HL-60 (cell line): ENCODE data around the gene PDE4B.

Source experiments
- CTCF ChIP-seq: IDR thresholded peaks from one replicate; pipeline ENCODE4 v1.5.1; 2011; ENCODE audit warnings: low read length, control low read depth, inconsistent platforms; ENCODE audit not compliant: insufficient read depth
- GABPA ChIP-seq: IDR thresholded peaks from 2 replicates; pipeline ENCODE4 v1.6.1; 2012; ENCODE audit warnings: low read depth
- POLR2AphosphoS5 ChIP-seq: IDR thresholded peaks from 2 replicates; pipeline ENCODE4 v1.6.1; 2012; ENCODE audit warnings: low read depth
- SPI1 ChIP-seq: IDR thresholded peaks from 2 replicates; pipeline ENCODE4 v1.6.1; 2012; ENCODE audit warnings: low read depth, mild to moderate bottlenecking, borderline replicate concordance
- TF ChIP-seq, protein P1 (sequence below): IDR thresholded peaks from 2 replicates; pipeline ENCODE4 v1.6.1; 2012; ENCODE audit warnings: low read depth; ENCODE audit not compliant: insufficient replicate concordance

- TF ChIP-seq CTCF (no peak), POLR2AphosphoS5 (no peak), GABPA (no peak), SPI1 (no peak)
- TF ChIP-seq, protein P1, sequence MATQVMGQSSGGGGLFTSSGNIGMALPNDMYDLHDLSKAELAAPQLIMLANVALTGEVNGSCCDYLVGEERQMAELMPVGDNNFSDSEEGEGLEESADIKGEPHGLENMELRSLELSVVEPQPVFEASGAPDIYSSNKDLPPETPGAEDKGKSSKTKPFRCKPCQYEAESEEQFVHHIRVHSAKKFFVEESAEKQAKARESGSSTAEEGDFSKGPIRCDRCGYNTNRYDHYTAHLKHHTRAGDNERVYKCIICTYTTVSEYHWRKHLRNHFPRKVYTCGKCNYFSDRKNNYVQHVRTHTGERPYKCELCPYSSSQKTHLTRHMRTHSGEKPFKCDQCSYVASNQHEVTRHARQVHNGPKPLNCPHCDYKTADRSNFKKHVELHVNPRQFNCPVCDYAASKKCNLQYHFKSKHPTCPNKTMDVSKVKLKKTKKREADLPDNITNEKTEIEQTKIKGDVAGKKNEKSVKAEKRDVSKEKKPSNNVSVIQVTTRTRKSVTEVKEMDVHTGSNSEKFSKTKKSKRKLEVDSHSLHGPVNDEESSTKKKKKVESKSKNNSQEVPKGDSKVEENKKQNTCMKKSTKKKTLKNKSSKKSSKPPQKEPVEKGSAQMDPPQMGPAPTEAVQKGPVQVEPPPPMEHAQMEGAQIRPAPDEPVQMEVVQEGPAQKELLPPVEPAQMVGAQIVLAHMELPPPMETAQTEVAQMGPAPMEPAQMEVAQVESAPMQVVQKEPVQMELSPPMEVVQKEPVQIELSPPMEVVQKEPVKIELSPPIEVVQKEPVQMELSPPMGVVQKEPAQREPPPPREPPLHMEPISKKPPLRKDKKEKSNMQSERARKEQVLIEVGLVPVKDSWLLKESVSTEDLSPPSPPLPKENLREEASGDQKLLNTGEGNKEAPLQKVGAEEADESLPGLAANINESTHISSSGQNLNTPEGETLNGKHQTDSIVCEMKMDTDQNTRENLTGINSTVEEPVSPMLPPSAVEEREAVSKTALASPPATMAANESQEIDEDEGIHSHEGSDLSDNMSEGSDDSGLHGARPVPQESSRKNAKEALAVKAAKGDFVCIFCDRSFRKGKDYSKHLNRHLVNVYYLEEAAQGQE, result no peak
These were observed 601.9 kb downstream of the PDE4B start for GRCh38 chr1:66394603-66395002.
